Gastroesophageal sphincter (tissue), 4 donors: ENCODE results near the gene ZNF695. TPM values are rescaled to one million over a fixed set of nuclear protein-coding genes. Genes with fewer than 3 reads are reported as not detected.
"Not testable (repeated sequence)": the region's sequence is repeated elsewhere in the genome, so short reads cannot be mapped to it uniquely, and the experiment has no call there.

Experiments used
- ATAC-seq: fragments of 150-250 bp; one replicate; pipeline ENCODE4 v1.9.1; 2016; ENCODE audit warnings: mild to moderate bottlenecking, moderate library complexity
- H3K27ac ChIP-seq, 4 donors: fragments of 200-600 bp; sonication (generic) in 3 of 4; 1 replicate in 3 of 4; 2 replicates in 1 of 4; pipeline ENCODE4 v1.5.1; 2016 to 2019
- H3K27me3 ChIP-seq: fragments of 200-600 bp; sonication (generic); one replicate; pipeline ENCODE4 v1.5.1; 2019
- H3K36me3 ChIP-seq, 2 donors: fragments of 200-600 bp; sonication (generic); one replicate each; pipeline ENCODE4 v1.5.1; 2019; ENCODE audit warnings: control low read depth in 1 of 2
- H3K4me1 ChIP-seq, 3 donors: fragments of 200-600 bp; sonication (generic); 1 replicate in 2 of 3; 2 replicates in 1 of 3; pipeline ENCODE4 v1.5.1; 2016 to 2019; ENCODE audit warnings: control low read depth in 2 of 3
- H3K4me3 ChIP-seq, 2 donors: fragments of 200-600 bp; sonication (generic); one replicate each; pipeline ENCODE4 v1.5.1; 2019; ENCODE audit warnings: mild to moderate bottlenecking in 1 of 2, moderate library complexity in 1 of 2
- H3K9me3 ChIP-seq, 3 donors: fragments of 200-600 bp; sonication (generic); one replicate each; pipeline ENCODE4 v1.5.1; 2017 to 2019; ENCODE audit warnings: control low read depth in 2 of 3
- CTCF ChIP-seq, 4 experiments: fragments of 200-600 bp in 2 of 4; fragments of 450-650 bp in 2 of 4; sonication (generic) in 1 of 4; IDR thresholded peaks; one replicate each; pipeline ENCODE4 v1.5.1; 2017 to 2019; ENCODE audit warnings: antibody characterized with exemption in 4 of 4, mild to moderate bottlenecking in 2 of 4, moderate library complexity in 2 of 4
- EP300 ChIP-seq: sonication (generic); formaldehyde crosslinking; IDR thresholded peaks from one replicate; pipeline ENCODE4 v1.6.1; 2017; ENCODE audit warnings: antibody characterized with exemption, mild to moderate bottlenecking
- POLR2A ChIP-seq, 2 donors: fragments of 450-650 bp; IDR thresholded peaks; one replicate each; pipeline ENCODE4 v1.6.1; 2017; ENCODE audit warnings: antibody characterized with exemption in 2 of 2, mild to moderate bottlenecking in 2 of 2, moderate library complexity in 1 of 2
- POLR2AphosphoS5 ChIP-seq: sonication (generic); formaldehyde crosslinking; IDR thresholded peaks from one replicate; pipeline ENCODE4 v1.6.1; 2017; ENCODE audit warnings: antibody characterized with exemption
- WGBS, 2 donors: methylation state at CpG; one replicate each; pipeline ENCODE4 v1.1.5; 2018; ENCODE audit warnings: low coverage in 1 of 2; 5-methylcytosine and 5-hydroxymethylcytosine counted together
- total RNA-seq, 4 donors: library from RNA; depleted of rRNA; stranded (reverse); fragments of >200 nt; gene quantifications; one replicate each; pipeline ENCODE4 v1.1.0, GENCODE V29; 2016

ZNF695 gene
- total RNA-seq, 4 donors from 2014 or later: not detected

- Histone ChIP-seq H3K4me3 (no peak overlapping the region), H3K4me1 (no peaks in the 10 kb centered on the region), H3K36me3 (no peaks in the 10 kb centered on the region), H3K27me3 (no peaks in the 10 kb centered on the region), H3K9me3 (peaks cover 0 to 30% (median 2%) of the 10 kb centered on the region in 3 donors), H3K27ac (no peak overlapping the region)
- no peak for ATAC-seq
- 87 to 100% methylated on average over 2 of the region's 2 CpGs for WGBS, 2 donors
- TF ChIP-seq EP300 (no peak), POLR2A (IDR thresholded peaks at IDR 0.05) (no peak)
Measured at GRCh38 chr1:247047260-247047659, 39.4 kb upstream of the ZNF695 start.

GRCh38 chr1:247043406-247043805 is 35.5 kb upstream of the ZNF695 start:
- WGBS, 2 donors: 67 to 87% methylated on average over 4 to 5 of the region's 5 CpGs
- Histone ChIP-seq H3K9me3 (peaks cover 0 to 44% (median 0%) of the 10 kb centered on the region in 3 donors), H3K27me3 (no peaks in the 10 kb centered on the region), H3K27ac (no peak overlapping the region), H3K4me1 (no peaks in the 10 kb centered on the region), H3K36me3 (peaks cover 0 to 14% of the 10 kb centered on the region in 2 donors), H3K4me3 (no peak overlapping the region)
- ATAC-seq: no peak
- TF ChIP-seq CTCF (IDR thresholded peaks at IDR 0.05): peak in 1 of 4 experiments; percentile 36
- no peak for TF ChIP-seq POLR2A (IDR thresholded peaks at IDR 0.05)

- TF ChIP-seq POLR2AphosphoS5 (no peak), CTCF (IDR thresholded peaks at IDR 0.05) (no peak), POLR2A (IDR thresholded peaks at IDR 0.05) (no peak), EP300 (no peak)
- ATAC-seq: no peak
- Histone ChIP-seq H3K4me1 (no peaks in the 10 kb centered on the region), H3K4me3 (no peak overlapping the region), H3K27ac (no peak overlapping the region), H3K9me3 (peaks cover 0 to 57% (median 4%) of the 10 kb centered on the region in 3 donors), H3K27me3 (no peaks in the 10 kb centered on the region), H3K36me3 (peaks cover 7 to 61% of the 10 kb centered on the region in 2 donors)
- WGBS, 2 donors: 87 to 100% methylated on average over 5 to 6 of the region's 6 CpGs
Measured at GRCh38 chr1:247037511-247038320, 29.9 kb upstream of the ZNF695 start.

GRCh38 chr1:247032306-247032705 is 24.4 kb upstream of the ZNF695 start:
- H3K4me3 ChIP-seq, H3K27ac ChIP-seq, H3K27me3 ChIP-seq, H3K4me1 ChIP-seq, ATAC-seq: not testable (repeated sequence)
- H3K9me3 ChIP-seq: peaks cover 0 to 64% (median 2%) of the 10 kb centered on the region in 3 donors
- H3K36me3 ChIP-seq: peaks cover under 1 to 36% of the 10 kb centered on the region in 2 donors
- no CpG with 5 or more reads among the region's 30 CpGs for WGBS, 2 donors

GRCh38 chr1:247024658-247025057 is 16.8 kb upstream of the ZNF695 start:
- H3K9me3 ChIP-seq: peaks cover 0 to 47% (median 0%) of the 10 kb centered on the region in 3 donors
- not testable (repeated sequence) for H3K27ac ChIP-seq, H3K27me3 ChIP-seq, H3K36me3 ChIP-seq, H3K4me1 ChIP-seq, ATAC-seq, H3K4me3 ChIP-seq
- 75 to 83% methylated on average over 3 to 5 of the region's 5 CpGs for WGBS, 2 donors

GRCh38 chr1:247013391-247013790 is 5.5 kb upstream of the ZNF695 start:
- no peaks in the 10 kb centered on the region for H3K4me1 ChIP-seq
- WGBS, 2 donors: 82 to 85% methylated on average over 3 to 6 of the region's 6 CpGs

More at GRCh38 chr1:247013391-247013790, 5.5 kb upstream of the ZNF695 start:
- no peak overlapping the region for H3K4me3 ChIP-seq
- no peaks in the 10 kb centered on the region for H3K27me3 ChIP-seq
- ATAC-seq: no peak
- no peak for TF ChIP-seq EP300
- TF ChIP-seq CTCF (IDR thresholded peaks at IDR 0.05): no peak
- TF ChIP-seq POLR2A (IDR thresholded peaks at IDR 0.05): no peak
- no peak for TF ChIP-seq POLR2AphosphoS5
- no peak overlapping the region for H3K27ac ChIP-seq
- no peaks in the 10 kb centered on the region for H3K9me3 ChIP-seq
- H3K36me3 ChIP-seq: no peaks in the 10 kb centered on the region
